SU-DHL-6 (cell line): Measurements from ENCODE around the gene GAD2.

ENCODE experiments used
- H2AFZ ChIP-seq: fragments of 200-600 bp; sonication (generic); 2 replicates; pipeline ENCODE4 v1.6.1; 2014; ENCODE audit warnings: low read depth, mild to moderate bottlenecking, moderate library complexity, mixed read lengths, antibody characterized with exemption, low read length; ENCODE audit not compliant: severe bottlenecking
- H3F3A ChIP-seq: fragments of 200-600 bp; shearing (Covaris generic); 2 replicates; pipeline ENCODE4 v1.6.0; 2016; ENCODE audit warnings: antibody characterized with exemption, mild to moderate bottlenecking; ENCODE audit not compliant: insufficient read depth
- H3K27ac ChIP-seq: fragments of 200-600 bp; sonication (generic); 2 replicates; pipeline ENCODE4 v1.5.1; 2016; ENCODE audit warnings: low read depth, mild to moderate bottlenecking, low read length, moderate library complexity, mixed read lengths
- H3K27me3 ChIP-seq: fragments of 200-600 bp; sonication (generic), shearing (Covaris generic); 2 replicates; pipeline ENCODE4 v1.6.0; 2014; ENCODE audit warnings: mild to moderate bottlenecking, low read length
- H3K36me3 ChIP-seq: fragments of 200-600 bp; sonication (generic); 2 replicates; pipeline ENCODE4 v1.6.1; 2014; ENCODE audit warnings: mild to moderate bottlenecking, low read length, mixed read lengths
- H3K4me2 ChIP-seq: fragments of 300-600, 200-600 bp; shearing (Covaris generic), sonication (generic); 2 replicates; pipeline ENCODE4 v1.6.0; 2014; ENCODE audit warnings: low read length, low read depth, mild to moderate bottlenecking; ENCODE audit not compliant: poor library complexity, severe bottlenecking
- H3K4me3 ChIP-seq: fragments of 200-600 bp; sonication (generic); 2 replicates; pipeline ENCODE4 v1.5.1; 2014; ENCODE audit warnings: antibody characterized with exemption, low read length, mild to moderate bottlenecking, mixed read lengths; ENCODE audit not compliant: insufficient read depth, poor library complexity, severe bottlenecking
- H3K79me2 ChIP-seq: fragments of 200-600 bp; sonication (generic); 2 replicates; pipeline ENCODE4 v1.6.1; 2014; ENCODE audit warnings: mild to moderate bottlenecking, low read length, moderate library complexity; ENCODE audit not compliant: insufficient read depth
- H3K9ac ChIP-seq: fragments of 200-600 bp; sonication (generic); 2 replicates; pipeline ENCODE4 v1.7.0; 2014; ENCODE audit warnings: mild to moderate bottlenecking, low read length
- H3K9me2 ChIP-seq: fragments of 200-600 bp; sonication (generic); replicated peaks from 2 replicates; pipeline ENCODE4 v1.6.1; 2014; ENCODE audit warnings: low read length; ENCODE audit not compliant: insufficient read depth
- H3K9me3 ChIP-seq: fragments of 200-600 bp; sonication (generic); 2 replicates; pipeline ENCODE4 v1.6.1; 2014; ENCODE audit warnings: low read length, mixed read lengths; ENCODE audit not compliant: insufficient read depth
- H4K20me1 ChIP-seq: fragments of 200-600 bp; sonication (generic); 2 replicates; pipeline ENCODE4 v1.6.1; 2014; ENCODE audit warnings: low read depth, mild to moderate bottlenecking, antibody characterized with exemption, low read length, moderate library complexity, mixed read lengths
- EZH2phosphoT487 ChIP-seq: fragments of 200-600 bp; sonication (generic), shearing (Covaris generic); conservative IDR thresholded peaks from 2 replicates; pipeline ENCODE4 v1.6.1; 2018; ENCODE audit warnings: mild to moderate bottlenecking, antibody characterized with exemption, low read length, moderate library complexity, mixed read lengths
- TF ChIP-seq, protein P1 (sequence below): fragments of 200-600 bp; sonication (generic); IDR thresholded peaks from one replicate; pipeline ENCODE4 v1.5.1; 2017; ENCODE audit warnings: antibody characterized with exemption, mild to moderate bottlenecking, low read length, moderate library complexity; ENCODE audit not compliant: insufficient read depth, poor library complexity, severe bottlenecking

Gene GAD2

DNA sequence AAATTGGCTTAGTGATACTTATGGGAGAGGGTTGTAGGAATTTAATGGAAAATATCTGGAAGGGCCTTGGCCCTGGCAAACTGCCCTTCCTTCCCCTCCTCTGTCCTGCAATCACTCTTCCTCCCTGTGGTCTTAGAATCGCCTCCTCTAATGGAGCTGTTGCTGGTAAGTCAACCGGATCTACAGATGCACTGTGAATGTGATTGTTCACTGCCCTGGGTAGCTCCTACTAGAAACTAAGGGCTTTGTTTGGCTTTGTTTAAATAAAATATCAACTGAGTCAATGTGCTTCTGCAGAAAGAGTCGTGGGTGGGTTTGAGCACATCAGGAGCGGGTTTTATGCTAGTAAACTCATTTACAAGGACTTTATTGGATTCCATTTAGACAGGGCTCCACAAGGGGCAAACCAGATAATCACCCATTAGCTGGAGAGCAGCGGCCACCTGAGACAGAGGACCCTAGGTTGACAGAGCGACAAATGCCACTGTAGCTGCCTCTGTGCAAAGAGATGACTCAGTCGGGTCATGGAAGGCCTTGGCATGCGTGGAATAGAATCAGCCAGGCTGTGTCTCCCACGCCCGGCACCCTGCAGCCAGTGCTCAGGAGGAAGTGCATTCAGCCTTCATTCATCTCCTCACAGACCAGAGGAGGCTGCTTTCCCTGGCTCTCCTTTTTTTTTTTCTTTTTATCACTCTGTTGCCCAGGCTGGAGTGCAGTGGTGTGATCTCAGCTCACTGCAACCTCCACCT lies 97.9 kb downstream of the GAD2 start:
- no peak overlapping the region for H2AFZ ChIP-seq

DNA sequence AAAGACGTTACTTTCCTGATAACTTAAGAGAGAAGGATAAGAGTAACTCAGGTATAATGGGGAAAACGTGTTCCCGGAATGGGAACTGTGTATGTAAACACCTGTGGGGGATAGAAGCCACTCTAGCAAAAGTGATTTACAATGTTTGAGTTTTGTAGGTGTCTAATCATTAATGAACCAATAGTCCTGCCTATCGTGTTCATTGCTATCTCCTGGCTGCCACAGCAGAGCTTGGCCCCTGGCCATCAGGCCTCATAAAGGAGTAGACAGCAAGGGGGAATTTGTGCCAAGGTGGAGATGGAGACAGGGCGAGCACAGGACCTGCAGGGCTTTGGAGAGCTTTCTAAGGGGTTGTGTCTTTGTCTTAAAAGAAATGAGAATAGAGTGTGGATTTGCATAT lies 102.1 kb downstream of the GAD2 start:
- Histone ChIP-seq H2AFZ (no peak overlapping the region), H3K27me3 (no peaks in the 10 kb centered on the region), H3K4me3 (no peak overlapping the region), H3K27ac (no peak overlapping the region), H3K4me2 (no peak overlapping the region), H4K20me1 (no peaks in the 10 kb centered on the region), H3K36me3 (no peaks in the 10 kb centered on the region), H3K9me3 (no peaks in the 10 kb centered on the region), H3K9ac (no peak overlapping the region), H3K79me2 (no peaks in the 10 kb centered on the region), H3F3A (no peaks in the 10 kb centered on the region), H3K9me2 (no peaks in the 10 kb centered on the region)
- TF ChIP-seq EZH2phosphoT487 = no peak
- TF ChIP-seq, protein P1, sequence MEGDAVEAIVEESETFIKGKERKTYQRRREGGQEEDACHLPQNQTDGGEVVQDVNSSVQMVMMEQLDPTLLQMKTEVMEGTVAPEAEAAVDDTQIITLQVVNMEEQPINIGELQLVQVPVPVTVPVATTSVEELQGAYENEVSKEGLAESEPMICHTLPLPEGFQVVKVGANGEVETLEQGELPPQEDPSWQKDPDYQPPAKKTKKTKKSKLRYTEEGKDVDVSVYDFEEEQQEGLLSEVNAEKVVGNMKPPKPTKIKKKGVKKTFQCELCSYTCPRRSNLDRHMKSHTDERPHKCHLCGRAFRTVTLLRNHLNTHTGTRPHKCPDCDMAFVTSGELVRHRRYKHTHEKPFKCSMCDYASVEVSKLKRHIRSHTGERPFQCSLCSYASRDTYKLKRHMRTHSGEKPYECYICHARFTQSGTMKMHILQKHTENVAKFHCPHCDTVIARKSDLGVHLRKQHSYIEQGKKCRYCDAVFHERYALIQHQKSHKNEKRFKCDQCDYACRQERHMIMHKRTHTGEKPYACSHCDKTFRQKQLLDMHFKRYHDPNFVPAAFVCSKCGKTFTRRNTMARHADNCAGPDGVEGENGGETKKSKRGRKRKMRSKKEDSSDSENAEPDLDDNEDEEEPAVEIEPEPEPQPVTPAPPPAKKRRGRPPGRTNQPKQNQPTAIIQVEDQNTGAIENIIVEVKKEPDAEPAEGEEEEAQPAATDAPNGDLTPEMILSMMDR = no peak

More for the DNA sequence above, 97.9 kb downstream of the GAD2 start:
- no peak for TF ChIP-seq EZH2phosphoT487
- TF ChIP-seq, protein P1 = no peak
- no peaks in the 10 kb centered on the region for H3F3A ChIP-seq
- H3K4me2 ChIP-seq = no peak overlapping the region
- H4K20me1 ChIP-seq = no peaks in the 10 kb centered on the region
- no peak overlapping the region for H3K9ac ChIP-seq
- no peaks in the 10 kb centered on the region for H3K27me3 ChIP-seq
- H3K9me2 ChIP-seq = no peaks in the 10 kb centered on the region
- H3K36me3 ChIP-seq = no peaks in the 10 kb centered on the region
- H3K4me3 ChIP-seq = no peak overlapping the region
- H3K79me2 ChIP-seq = no peaks in the 10 kb centered on the region
- no peaks in the 10 kb centered on the region for H3K9me3 ChIP-seq
- H3K27ac ChIP-seq = no peak overlapping the region

DNA sequence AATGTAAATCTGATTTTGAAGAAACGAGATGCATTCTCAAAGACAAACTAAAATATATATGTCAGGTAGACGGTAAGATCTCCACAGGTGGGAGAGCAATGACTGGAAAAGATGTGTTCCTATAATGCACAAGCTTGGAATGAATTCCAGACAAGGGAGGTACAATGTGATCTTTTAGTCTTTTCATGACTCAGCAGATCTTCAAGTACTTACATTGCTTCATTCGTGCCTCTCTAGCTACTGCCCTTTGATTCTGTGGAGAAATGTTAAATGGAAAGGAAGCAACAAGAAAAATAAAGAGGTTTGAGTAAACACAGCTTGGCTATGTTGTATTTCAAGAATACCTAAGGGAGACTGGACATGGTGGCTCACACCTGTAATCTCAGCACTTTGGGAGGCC lies 106.6 kb downstream of the GAD2 start:
- no peaks in the 10 kb centered on the region for H3K27me3 ChIP-seq
- no peak overlapping the region for H3K9ac ChIP-seq
- TF ChIP-seq, protein P1 = no peak
- no peak for TF ChIP-seq EZH2phosphoT487
- H3K79me2 ChIP-seq = no peaks in the 10 kb centered on the region
- H3K4me3 ChIP-seq = no peak overlapping the region
- no peaks in the 10 kb centered on the region for H3K9me2 ChIP-seq
- H3K9me3 ChIP-seq = no peaks in the 10 kb centered on the region
- no peaks in the 10 kb centered on the region for H4K20me1 ChIP-seq
- H3K27ac ChIP-seq = no peak overlapping the region
- H3K36me3 ChIP-seq = no peaks in the 10 kb centered on the region
- no peaks in the 10 kb centered on the region for H3F3A ChIP-seq
- no peak overlapping the region for H3K4me2 ChIP-seq
- H2AFZ ChIP-seq = no peak overlapping the region
